Colon (tissue), 2 donors: ENCODE data around the gene PLPP2.

Experiments
- FAIRE-seq: peaks from 2 replicates; lab custom pipeline; 2012; peaks lifted over from hg19 to GRCh38; lab: Jason Lieb, UNC
- donor health status: control.
- donor health status: control.

PLPP2 gene

GRCh38 chr19:315811-316210, 24.6 kb upstream of the PLPP2 start:
- no peak for FAIRE-seq

DNA sequence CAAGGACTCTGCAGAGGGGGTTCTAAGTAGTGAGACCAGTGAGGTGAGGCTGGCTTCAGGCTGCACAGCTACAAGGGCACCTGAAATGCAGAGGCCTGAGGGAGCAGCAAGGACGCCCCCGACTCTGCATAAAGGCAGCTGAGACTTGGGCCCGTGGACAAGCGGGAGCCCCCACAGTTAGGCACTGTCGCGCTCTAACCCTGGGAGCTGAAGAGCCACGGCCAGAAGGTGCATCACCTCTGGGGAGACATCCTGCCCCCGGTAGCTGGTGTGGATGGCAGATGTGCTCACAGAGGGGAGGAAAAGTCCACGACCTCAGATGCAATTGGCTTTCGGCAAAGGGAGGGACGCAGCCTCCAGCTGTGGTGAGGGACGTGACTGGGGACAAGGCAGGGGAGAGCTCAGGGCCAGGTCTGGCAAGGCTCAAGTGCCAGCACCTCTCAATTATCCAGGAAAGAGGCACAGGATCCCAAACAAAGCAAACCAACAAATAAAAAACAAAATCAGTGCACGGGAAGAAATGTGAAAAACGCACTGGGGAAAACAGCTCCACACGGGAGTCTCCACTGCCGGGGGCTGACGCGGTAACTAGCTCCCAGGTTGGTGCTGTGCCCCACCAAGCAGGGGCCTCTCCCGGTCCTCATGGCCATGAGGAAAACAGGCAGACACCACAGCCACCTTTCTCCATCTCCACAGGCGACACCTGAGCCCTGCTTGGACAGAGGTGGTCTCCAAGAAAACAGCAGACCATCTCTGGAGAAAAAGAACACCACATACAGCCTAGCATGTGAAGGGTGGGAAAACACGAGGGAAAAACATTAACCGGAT, 23.0 kb upstream of the PLPP2 start:
- FAIRE-seq, result no peak

DNA sequence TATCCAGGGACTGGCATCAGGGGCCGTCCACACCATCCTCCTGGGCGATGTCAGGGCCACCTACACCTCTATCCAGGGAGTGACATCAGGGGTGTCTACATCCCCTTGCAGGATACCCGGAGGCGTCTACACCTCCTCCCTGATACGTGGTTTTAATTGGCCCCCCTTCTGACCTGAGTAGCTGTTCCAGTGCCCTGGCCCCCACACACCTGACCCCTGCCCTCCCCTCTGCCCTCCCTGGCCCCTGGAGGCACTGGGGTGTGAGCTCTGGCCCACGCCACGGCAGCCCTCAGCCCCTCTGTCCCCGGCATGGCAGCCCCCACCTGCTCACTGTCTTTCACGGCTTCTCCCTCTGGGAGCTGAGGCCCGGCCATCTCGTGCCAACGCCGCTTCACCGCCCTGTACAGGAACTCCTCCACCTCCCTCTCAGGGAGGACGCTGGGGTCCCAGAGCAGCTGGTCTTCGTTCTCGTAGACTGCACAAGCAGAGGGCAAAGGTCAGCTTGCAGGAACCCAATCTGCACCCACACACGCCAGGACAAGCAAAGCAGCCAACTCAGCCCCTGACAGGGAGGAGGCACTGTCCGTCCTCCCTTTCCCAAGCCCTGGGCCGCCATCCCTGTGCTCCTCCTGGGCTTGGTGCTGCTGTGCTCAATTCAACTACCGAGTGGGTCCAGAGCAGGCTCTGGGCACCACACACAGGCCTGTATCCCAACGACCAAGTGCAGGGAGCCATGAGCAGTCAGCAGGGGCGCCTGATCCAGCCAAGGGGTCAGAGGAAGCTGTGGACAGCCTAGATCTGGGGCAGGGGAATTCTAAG, 22.2 kb upstream of the PLPP2 start:
- no peak for FAIRE-seq

DNA sequence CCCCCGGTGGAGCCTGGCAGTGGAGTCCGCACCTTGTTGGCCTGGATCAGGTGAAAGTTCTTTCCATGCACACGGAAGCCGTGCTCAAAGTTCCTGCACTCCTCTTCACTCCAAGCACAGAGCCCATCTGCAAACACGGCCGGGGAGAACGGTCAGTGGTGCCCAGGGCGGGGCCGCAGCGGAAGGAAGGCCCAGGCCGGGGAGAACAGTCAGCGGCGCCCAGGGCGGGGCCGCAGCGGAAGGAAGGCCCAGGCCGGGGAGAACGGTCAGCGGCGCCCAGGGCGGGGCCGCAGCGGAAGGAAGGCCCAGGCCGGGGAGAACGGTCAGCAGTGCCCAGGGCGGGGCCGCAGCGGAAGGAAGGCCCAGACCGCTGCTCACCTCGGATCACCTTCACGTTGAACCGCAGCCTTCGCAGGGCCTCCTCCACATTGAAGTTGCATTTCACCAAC, 20.6 kb upstream of the PLPP2 start:
- no peak for FAIRE-seq

GRCh38 chr19:310781-311496, 19.7 kb upstream of the PLPP2 start:
- no peak for FAIRE-seq

- no peak for FAIRE-seq
These were observed 19.0 kb upstream of the PLPP2 start for GRCh38 chr19:310141-310651.

GRCh38 chr19:309206-309565, 18.0 kb upstream of the PLPP2 start:
- FAIRE-seq, result no peak

GRCh38 chr19:308471-309205, 17.4 kb upstream of the PLPP2 start:
- FAIRE-seq, result no peak

DNA sequence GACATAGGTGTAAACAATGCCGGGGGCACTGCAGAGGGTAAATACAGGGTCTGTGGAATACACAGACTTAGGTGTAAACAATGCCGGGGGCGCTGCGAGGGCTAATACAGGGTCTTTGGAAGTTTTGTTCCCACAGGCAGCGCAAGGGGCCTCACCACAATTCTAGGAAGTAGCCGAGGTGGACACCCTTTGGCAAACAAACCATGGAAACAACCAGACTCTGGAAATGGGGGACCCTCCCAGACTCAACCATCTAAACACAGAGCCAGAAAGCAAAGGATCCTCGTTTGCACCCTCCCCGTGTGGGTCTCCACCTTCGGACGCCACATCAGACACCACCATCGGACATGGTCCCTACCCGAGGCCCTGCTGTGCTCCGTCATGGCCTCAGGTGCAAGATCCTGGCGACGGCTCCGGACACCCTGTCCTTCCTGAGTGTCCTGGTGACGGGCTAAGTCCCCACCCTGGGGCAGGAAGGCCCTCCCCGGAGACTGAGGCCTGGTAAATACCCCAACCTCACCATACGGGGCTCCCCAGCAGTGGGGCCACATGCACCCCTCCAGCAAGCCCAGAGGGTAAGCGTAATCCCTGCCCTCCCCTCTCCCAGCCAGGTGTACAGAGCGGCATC, 16.7 kb upstream of the PLPP2 start:
- no peak for FAIRE-seq

- FAIRE-seq, result no peak
These were observed 15.9 kb upstream of the PLPP2 start for GRCh38 chr19:307111-307531.

DNA sequence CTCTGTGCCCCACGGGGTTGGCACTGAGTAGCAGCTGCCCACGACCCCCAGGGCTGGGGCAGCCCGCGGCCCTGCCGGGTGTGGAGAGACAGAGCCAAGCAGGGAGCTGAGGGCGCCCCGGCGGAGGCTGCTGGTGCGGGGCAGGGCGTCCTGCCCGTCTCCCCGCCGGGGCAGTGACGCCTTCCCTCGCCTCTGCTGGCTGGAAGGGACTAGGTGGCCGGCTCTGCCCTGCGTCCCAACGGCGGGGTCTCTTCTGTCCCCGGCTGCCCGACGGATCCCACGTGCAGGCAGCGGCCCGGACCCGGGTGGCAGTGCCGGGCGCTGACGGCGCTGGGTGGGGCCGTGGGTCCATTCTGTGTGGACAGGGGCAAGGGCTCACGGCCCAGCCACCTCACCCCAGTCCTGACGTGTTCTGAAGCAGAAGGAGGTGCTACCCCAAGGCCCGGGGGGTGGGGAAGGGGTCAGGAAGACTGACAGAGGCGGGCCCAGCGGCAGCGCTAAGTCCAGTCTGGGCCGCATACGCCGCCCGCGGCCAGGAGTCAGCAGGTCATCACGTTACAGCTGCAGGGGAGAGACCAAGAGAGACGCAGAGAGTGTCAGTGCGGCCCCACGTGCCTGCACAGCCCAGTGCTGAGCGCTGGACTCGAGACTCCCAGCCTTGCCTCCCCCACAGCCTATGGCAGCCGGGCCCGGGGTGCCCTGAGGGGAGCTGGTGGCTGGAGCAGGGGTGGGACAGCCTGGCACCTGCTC, 15.1 kb upstream of the PLPP2 start:
- no peak for FAIRE-seq

DNA sequence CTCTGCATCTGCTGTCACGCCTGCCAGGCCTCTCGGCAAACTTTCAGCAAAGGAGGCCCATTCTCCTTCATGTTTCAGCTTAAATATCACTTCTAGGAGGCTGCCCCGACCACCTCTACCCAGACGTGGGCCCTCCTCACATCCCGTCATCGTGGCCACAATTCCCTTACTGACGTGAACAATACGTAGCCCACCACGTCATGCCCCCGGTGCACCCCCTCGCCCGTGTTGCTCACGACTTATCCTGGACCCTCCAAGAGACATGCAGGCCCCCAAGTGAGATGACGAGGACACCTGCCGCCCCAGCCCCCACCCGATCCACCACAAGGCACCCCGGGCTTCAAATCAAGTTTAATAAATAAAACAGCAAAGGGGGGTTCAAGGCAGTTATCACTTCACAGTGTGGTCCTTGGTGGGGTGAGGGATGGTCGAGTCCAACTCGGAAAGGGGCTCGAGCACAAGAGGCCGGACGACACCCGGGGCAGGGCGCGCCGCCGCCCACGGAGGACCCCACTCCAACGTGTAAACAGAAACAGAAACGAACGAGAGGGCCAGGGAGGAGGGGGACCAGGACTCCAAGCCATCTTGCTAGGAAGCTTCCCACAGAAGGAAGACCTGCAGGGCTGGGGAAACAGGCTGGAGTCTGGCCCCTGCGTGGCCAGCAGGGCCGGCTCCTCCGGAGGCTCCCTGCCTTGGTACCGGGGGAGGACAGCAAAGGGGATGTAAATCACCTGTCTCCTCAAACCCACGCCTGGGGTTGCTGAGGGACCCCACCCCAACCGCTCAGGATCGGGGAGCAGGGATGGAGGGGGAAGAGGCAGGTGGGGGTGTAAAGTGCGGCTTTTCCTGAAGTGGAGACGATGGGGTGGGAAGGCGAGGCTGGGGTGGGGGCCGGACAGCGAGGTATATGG, 14.3 kb upstream of the PLPP2 start:
- FAIRE-seq, result no peak

- FAIRE-seq, result no peak
These were observed 5.4 kb upstream of the PLPP2 start for GRCh38 chr19:296476-297225.

GRCh38 chr19:295687-296370, 4.6 kb upstream of the PLPP2 start:
- FAIRE-seq, result no peak

- FAIRE-seq, result no peak
These were observed 3.9 kb upstream of the PLPP2 start for GRCh38 chr19:294946-295686.

DNA sequence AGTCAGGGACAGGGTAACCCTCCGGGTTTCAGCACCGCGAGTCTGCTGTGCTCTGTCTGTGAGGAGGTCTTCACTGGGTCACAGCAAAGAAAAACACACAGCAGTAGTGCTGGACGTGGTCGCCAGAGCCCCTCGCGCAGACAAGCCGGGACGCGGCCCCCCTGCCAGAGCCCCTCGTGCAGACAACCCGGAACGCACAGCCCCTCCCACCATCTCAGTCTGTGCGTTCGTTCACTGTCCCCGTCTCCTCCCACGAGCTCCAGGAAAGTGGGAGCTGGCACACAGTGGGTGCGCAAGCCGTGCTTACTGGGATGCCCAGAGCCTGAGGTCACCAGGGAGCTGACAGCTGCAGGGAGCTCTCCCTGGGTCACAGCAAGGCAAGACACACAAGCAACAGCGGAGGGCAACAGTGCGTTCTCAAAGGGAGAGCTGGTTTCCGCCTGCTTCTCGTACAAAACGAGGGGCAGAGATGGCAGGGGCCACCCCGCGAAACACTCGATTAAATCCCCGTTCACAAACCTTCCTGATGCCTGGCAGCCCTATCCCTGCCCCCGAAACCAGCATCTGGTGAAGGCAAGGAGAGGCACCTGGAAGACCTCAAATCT, 3.2 kb upstream of the PLPP2 start:
- no peak for FAIRE-seq
